ENCODE measurements around the gene YARS1.

Gene YARS1

DNA sequence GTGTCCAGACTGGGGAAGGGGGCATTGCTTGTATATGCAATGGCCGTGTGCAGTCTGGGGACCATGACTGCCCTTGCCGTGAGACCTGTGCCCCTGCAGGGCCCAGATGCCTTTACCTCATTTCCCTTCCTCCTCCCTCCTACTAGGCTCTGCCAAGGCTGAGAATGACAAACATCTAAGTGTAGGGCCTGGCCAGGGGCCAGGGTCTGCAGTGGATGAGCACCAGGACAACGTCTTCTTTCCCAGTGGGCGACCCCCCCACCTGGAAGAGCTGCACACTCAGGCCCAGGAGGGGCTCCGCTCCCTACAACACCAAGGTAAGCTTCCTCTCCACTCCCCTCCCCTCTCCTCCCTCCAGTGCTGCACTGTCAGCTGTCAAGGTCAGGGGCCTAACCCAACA, 49.5 kb downstream of the YARS1 start:
- H3K36me3 ChIP-seq: no peaks in the 10 kb centered on the region
- no peak overlapping the region for H3K27ac ChIP-seq
- no peaks in the 10 kb centered on the region for H3K27me3 ChIP-seq
- H3K9me3 ChIP-seq: no peaks in the 10 kb centered on the region
- no peak overlapping the region for H3K4me3 ChIP-seq (ENCODE audit: low read depth in 1 of 2, low read length in 1 of 2)
- H3K4me1 ChIP-seq (ENCODE audit: control insufficient read depth in 1 of 2, insufficient read depth in 1 of 2, low read depth in 1 of 2, low read length in 1 of 2): no peaks in the 10 kb centered on the region
- TF ChIP-seq, protein P1, sequence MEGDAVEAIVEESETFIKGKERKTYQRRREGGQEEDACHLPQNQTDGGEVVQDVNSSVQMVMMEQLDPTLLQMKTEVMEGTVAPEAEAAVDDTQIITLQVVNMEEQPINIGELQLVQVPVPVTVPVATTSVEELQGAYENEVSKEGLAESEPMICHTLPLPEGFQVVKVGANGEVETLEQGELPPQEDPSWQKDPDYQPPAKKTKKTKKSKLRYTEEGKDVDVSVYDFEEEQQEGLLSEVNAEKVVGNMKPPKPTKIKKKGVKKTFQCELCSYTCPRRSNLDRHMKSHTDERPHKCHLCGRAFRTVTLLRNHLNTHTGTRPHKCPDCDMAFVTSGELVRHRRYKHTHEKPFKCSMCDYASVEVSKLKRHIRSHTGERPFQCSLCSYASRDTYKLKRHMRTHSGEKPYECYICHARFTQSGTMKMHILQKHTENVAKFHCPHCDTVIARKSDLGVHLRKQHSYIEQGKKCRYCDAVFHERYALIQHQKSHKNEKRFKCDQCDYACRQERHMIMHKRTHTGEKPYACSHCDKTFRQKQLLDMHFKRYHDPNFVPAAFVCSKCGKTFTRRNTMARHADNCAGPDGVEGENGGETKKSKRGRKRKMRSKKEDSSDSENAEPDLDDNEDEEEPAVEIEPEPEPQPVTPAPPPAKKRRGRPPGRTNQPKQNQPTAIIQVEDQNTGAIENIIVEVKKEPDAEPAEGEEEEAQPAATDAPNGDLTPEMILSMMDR (IDR thresholded peaks at IDR 0.05): no peak

DNA sequence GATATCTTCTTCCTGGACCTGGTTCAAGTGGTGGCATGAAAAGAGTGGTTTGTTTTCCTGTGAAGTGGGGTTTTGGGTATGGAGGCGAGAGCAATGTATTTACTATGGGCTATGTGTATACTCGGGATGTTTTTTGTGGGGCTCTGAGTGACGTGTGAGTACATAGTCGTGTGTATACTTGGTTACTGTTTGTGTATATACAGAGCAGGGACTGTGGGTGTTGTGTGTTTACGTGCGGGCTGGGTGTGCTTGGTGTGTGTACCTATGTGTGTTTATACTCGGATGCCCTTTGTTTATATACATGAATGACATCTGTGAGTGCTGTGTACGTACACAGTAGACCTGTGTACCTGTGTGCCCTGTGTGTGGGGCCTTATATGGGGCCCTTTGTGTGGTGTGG, 50.0 kb downstream of the YARS1 start:
- Histone ChIP-seq H3K4me3 (ENCODE audit: low read depth in 1 of 2, low read length in 1 of 2) (no peak overlapping the region), H3K4me1 (ENCODE audit: control insufficient read depth in 1 of 2, insufficient read depth in 1 of 2, low read depth in 1 of 2, low read length in 1 of 2) (no peaks in the 10 kb centered on the region), H3K27ac (no peak overlapping the region), H3K27me3 (no peaks in the 10 kb centered on the region), H3K36me3 (no peaks in the 10 kb centered on the region), H3K9me3 (no peaks in the 10 kb centered on the region)
- TF ChIP-seq, protein P1 (IDR thresholded peaks at IDR 0.05): no peak

DNA sequence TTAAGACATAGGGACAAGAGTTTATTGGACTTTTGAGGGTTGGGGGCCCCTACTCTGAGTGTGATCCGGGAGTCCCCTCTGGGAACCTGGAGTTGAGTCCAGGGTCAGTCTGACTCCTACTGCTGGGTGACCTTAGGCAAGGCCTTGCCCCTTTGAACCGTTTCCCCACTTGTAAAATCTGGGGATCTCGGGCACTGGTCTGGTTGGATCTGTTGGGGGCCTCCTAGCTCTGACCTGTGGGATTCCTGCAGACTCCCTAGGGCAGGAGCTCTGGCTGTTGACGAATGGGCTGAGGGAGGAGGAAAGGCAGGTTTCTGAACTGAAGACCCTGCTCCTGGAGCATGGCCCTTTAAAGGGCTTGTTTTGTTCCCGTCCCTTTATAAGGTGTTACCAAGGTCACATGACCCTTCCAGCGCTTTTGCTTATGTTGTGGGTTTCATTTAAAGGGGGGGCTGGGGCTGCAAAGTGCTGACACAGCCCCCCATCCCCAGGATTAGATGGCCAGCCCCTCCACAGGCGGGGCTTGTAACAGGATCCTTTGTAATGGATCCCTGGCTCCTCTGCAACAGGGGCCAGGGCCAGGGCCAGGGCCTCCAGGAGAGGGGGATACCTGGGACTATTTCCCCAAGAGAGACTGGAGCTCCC, 50.7 kb downstream of the YARS1 start:
- Histone ChIP-seq H3K36me3 (no peaks in the 10 kb centered on the region), H3K4me3 (ENCODE audit: low read depth in 1 of 2, low read length in 1 of 2) (no peak overlapping the region), H3K27ac (no peak overlapping the region), H3K27me3 (no peaks in the 10 kb centered on the region), H3K4me1 (ENCODE audit: control insufficient read depth in 1 of 2, insufficient read depth in 1 of 2, low read depth in 1 of 2, low read length in 1 of 2) (no peaks in the 10 kb centered on the region), H3K9me3 (no peaks in the 10 kb centered on the region)
- TF ChIP-seq, protein P1 (IDR thresholded peaks at IDR 0.05): no peak

DNA sequence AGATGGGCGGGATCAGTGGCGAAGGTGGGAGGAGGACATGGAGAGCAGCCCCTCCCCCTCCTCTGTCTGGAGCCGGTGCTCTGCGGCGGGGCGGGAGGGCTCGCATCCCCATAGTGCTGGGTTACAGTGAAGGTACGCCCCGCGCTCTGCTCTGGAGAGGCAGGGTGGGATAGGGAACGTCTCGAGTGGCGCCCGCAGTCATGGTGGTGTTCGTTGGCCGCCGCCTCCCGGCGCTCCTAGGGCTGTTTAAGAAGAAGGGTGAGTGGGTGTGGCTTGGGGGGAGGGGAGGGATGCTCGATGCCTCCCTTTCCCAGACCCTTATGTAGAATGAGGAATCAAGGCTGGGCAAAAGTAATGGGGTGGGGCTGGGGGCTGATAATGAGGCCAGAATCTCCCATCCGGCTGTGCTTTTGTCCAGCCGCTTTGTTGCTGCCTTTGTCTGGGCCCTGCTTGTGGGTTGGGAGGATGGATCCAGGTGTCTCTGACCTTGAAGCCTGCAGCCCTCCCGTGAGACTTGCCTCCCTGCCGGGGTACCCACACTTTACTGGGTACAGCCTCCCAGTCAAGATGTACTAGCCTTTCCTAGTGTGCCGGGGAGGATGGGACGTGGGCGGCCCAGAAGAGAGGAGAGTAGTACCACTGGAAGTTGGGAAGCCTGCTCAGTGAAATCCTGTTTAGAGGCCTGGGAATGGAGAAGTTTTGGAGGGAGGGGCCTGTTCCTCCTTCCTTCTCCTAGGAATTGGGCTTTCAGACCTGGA, 51.4 kb downstream of the YARS1 start:
- Histone ChIP-seq H3K9me3 (no peaks in the 10 kb centered on the region), H3K27ac (no peak overlapping the region), H3K27me3 (no peaks in the 10 kb centered on the region), H3K4me3 (ENCODE audit: low read depth in 1 of 2, low read length in 1 of 2) (no peak overlapping the region), H3K36me3 (no peaks in the 10 kb centered on the region), H3K4me1 (ENCODE audit: control insufficient read depth in 1 of 2, insufficient read depth in 1 of 2, low read depth in 1 of 2, low read length in 1 of 2) (no peaks in the 10 kb centered on the region)
- TF ChIP-seq, protein P1 (IDR thresholded peaks at IDR 0.05): no peak

DNA sequence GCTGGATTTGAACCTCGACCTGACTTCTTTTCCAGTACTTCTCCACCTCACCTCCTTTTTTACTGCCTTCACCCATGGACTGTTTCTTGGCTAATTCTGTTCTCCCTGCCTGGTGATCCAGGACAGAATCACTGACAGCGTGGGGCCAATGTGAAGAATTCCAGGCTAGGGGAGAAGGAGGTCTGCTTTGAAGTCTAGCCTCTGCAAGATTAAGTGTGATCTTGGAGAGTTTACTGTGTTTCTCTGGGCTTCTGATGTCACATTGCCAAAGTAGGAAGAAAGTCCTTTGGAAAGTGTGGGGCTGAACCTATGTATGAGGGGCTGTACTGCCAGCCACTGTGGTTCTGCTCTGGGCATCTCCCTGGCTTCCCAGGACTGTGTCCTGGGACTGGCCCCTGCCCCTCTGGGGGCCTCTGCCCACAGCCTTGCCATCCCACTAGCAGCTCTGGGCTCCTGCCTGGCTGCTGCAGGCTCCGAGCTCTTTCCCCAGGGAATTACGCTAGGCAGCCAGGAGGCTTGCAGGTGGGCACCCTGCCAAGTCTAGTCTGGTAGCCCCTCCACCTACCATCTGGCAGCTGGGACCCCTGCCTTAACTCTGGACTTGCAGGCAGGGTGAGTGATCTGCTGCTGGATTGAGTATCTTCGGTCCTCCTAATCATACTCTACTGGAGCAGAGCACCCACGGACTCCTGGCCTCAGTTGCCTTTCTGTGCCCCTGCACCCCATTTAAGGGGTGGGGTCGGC, 52.2 kb downstream of the YARS1 start:
- no peak overlapping the region for H3K27ac ChIP-seq
- no peak overlapping the region for H3K4me3 ChIP-seq (ENCODE audit: low read depth in 1 of 2, low read length in 1 of 2)
- no peaks in the 10 kb centered on the region for H3K4me1 ChIP-seq (ENCODE audit: control insufficient read depth in 1 of 2, insufficient read depth in 1 of 2, low read depth in 1 of 2, low read length in 1 of 2)
- no peaks in the 10 kb centered on the region for H3K36me3 ChIP-seq
- no peaks in the 10 kb centered on the region for H3K27me3 ChIP-seq
- TF ChIP-seq, protein P1 (IDR thresholded peaks at IDR 0.05): no peak
- no peaks in the 10 kb centered on the region for H3K9me3 ChIP-seq
